HUES48 (cell line): ENCODE results near the gene PRKD1.

Source experiments
- H3K27ac ChIP-seq: one replicate; pipeline ENCODE4 v1.7.0; 2013; ENCODE audit warnings: low read depth, low read length, inconsistent platforms
- H3K27me3 ChIP-seq: 2 replicates; pipeline ENCODE4 v1.6.1; 2013; ENCODE audit warnings: mild to moderate bottlenecking, low read length; ENCODE audit not compliant: control insufficient read depth, insufficient read depth
- H3K36me3 ChIP-seq: 2 replicates; pipeline ENCODE4 v1.6.1; 2013; ENCODE audit warnings: low read length; ENCODE audit not compliant: control insufficient read depth, insufficient read depth
- H3K4me1 ChIP-seq: 2 replicates; pipeline ENCODE4 v1.6.1; 2013; ENCODE audit warnings: mild to moderate bottlenecking, low read length; ENCODE audit not compliant: control insufficient read depth, insufficient read depth
- H3K4me3 ChIP-seq: 2 replicates; pipeline ENCODE4 v1.5.1; 2013; ENCODE audit warnings: mild to moderate bottlenecking, low read depth, low read length
- H3K9ac ChIP-seq: 2 replicates; pipeline ENCODE4 v1.6.1; 2013; ENCODE audit warnings: mild to moderate bottlenecking, low read depth, low read length, moderate library complexity
- H3K9me3 ChIP-seq: 2 replicates; pipeline ENCODE4 v1.6.1; 2013; ENCODE audit warnings: low read length; ENCODE audit not compliant: control insufficient read depth, insufficient read depth

The PRKD1 gene

GRCh38 chr14:29576927-29577326 is 350.7 kb downstream of the PRKD1 start:
- no peaks in the 10 kb centered on the region for H3K27me3 ChIP-seq
- H3K9ac ChIP-seq = no peak overlapping the region
- H3K9me3 ChIP-seq = no peaks in the 10 kb centered on the region
- H3K27ac ChIP-seq = no peak overlapping the region
- H3K4me3 ChIP-seq = no peak overlapping the region
- no peaks in the 10 kb centered on the region for H3K36me3 ChIP-seq
- H3K4me1 ChIP-seq = 0 out of 2 replicates have a peak, but pooled peaks cover 3% of the 10 kb centered on the region

GRCh38 chr14:29569194-29569593 is 358.5 kb downstream of the PRKD1 start:
- no peaks in the 10 kb centered on the region for H3K27me3 ChIP-seq
- no peaks in the 10 kb centered on the region for H3K4me1 ChIP-seq
- H3K27ac ChIP-seq = no peak overlapping the region
- no peak overlapping the region for H3K4me3 ChIP-seq
- no peaks in the 10 kb centered on the region for H3K36me3 ChIP-seq
- peaks cover 14% of the 10 kb centered on the region for H3K9me3 ChIP-seq
- no peak overlapping the region for H3K9ac ChIP-seq

- no peak overlapping the region for H3K4me3 ChIP-seq
- peaks cover 14% of the 10 kb centered on the region for H3K9me3 ChIP-seq
Observed at GRCh38 chr14:29566194-29566593, 361.5 kb downstream of the PRKD1 start.

GRCh38 chr14:29558516-29558915 is 369.1 kb downstream of the PRKD1 start:
- no peaks in the 10 kb centered on the region for H3K36me3 ChIP-seq
- no peak overlapping the region for H3K4me3 ChIP-seq
- no peak overlapping the region for H3K27ac ChIP-seq
- H3K4me1 ChIP-seq = no peaks in the 10 kb centered on the region
- no peaks in the 10 kb centered on the region for H3K27me3 ChIP-seq
- no peak overlapping the region for H3K9ac ChIP-seq
- no peaks in the 10 kb centered on the region for H3K9me3 ChIP-seq

More at GRCh38 chr14:29566194-29566593, 361.5 kb downstream of the PRKD1 start:
- Histone ChIP-seq H3K27ac (no peak overlapping the region), H3K4me1 (no peaks in the 10 kb centered on the region), H3K27me3 (no peaks in the 10 kb centered on the region), H3K9ac (no peak overlapping the region), H3K36me3 (no peaks in the 10 kb centered on the region)

- no peak overlapping the region for H3K4me3 ChIP-seq
Observed at GRCh38 chr14:29554335-29554734, 373.3 kb downstream of the PRKD1 start.

GRCh38 chr14:29553427-29553826 is 374.2 kb downstream of the PRKD1 start:
- H3K36me3 ChIP-seq = no peaks in the 10 kb centered on the region
- H3K4me3 ChIP-seq = no peak overlapping the region
- H3K9ac ChIP-seq = no peak overlapping the region
- no peaks in the 10 kb centered on the region for H3K27me3 ChIP-seq
- H3K4me1 ChIP-seq = no peaks in the 10 kb centered on the region
- H3K27ac ChIP-seq = no peak overlapping the region
- no peaks in the 10 kb centered on the region for H3K9me3 ChIP-seq

More at GRCh38 chr14:29554335-29554734, 373.3 kb downstream of the PRKD1 start:
- Histone ChIP-seq H3K36me3 (no peaks in the 10 kb centered on the region), H3K9me3 (no peaks in the 10 kb centered on the region), H3K4me1 (no peaks in the 10 kb centered on the region), H3K9ac (no peak overlapping the region), H3K27me3 (no peaks in the 10 kb centered on the region), H3K27ac (no peak overlapping the region)

GRCh38 chr14:29548948-29549370 is 378.7 kb downstream of the PRKD1 start:
- H3K4me3 ChIP-seq = no peak overlapping the region
- H3K36me3 ChIP-seq = no peaks in the 10 kb centered on the region
- no peaks in the 10 kb centered on the region for H3K27me3 ChIP-seq
- H3K9me3 ChIP-seq = no peaks in the 10 kb centered on the region
- H3K9ac ChIP-seq = no peak overlapping the region
- H3K27ac ChIP-seq = no peak overlapping the region
- no peaks in the 10 kb centered on the region for H3K4me1 ChIP-seq

- Histone ChIP-seq H3K36me3 (no peaks in the 10 kb centered on the region), H3K9ac (no peak overlapping the region), H3K27me3 (no peaks in the 10 kb centered on the region), H3K4me1 (no peaks in the 10 kb centered on the region), H3K9me3 (no peaks in the 10 kb centered on the region), H3K4me3 (no peak overlapping the region), H3K27ac (no peak overlapping the region)
Observed at GRCh38 chr14:29545714-29546113, 381.9 kb downstream of the PRKD1 start.

- Histone ChIP-seq H3K27me3 (no peaks in the 10 kb centered on the region), H3K36me3 (no peaks in the 10 kb centered on the region), H3K9ac (no peak overlapping the region), H3K4me1 (no peaks in the 10 kb centered on the region), H3K4me3 (no peak overlapping the region), H3K9me3 (no peaks in the 10 kb centered on the region), H3K27ac (no peak overlapping the region)
Observed at GRCh38 chr14:29536886-29537511, 390.6 kb downstream of the PRKD1 start.

- Histone ChIP-seq H3K27ac (no peak overlapping the region), H3K9me3 (no peaks in the 10 kb centered on the region), H3K27me3 (no peaks in the 10 kb centered on the region), H3K36me3 (no peaks in the 10 kb centered on the region), H3K4me3 (no peak overlapping the region), H3K9ac (no peak overlapping the region), H3K4me1 (no peaks in the 10 kb centered on the region)
Observed at GRCh38 chr14:29529418-29529817, 398.2 kb downstream of the PRKD1 start.

GRCh38 chr14:29528889-29529288 is 398.8 kb downstream of the PRKD1 start:
- H3K9me3 ChIP-seq = no peaks in the 10 kb centered on the region
- H3K9ac ChIP-seq = no peak overlapping the region
- H3K4me3 ChIP-seq = no peak overlapping the region
- H3K36me3 ChIP-seq = no peaks in the 10 kb centered on the region
- H3K4me1 ChIP-seq = no peaks in the 10 kb centered on the region
- no peaks in the 10 kb centered on the region for H3K27me3 ChIP-seq
- no peak overlapping the region for H3K27ac ChIP-seq
